Measurements from ENCODE around the gene USP15.

Gene USP15

GRCh38 chr12:62288328-62288727 is 28.1 kb downstream of the USP15 start:
- no peak for DNase-seq

GRCh38 chr12:62290846-62291245 is 30.6 kb downstream of the USP15 start:
- no peak for DNase-seq

GRCh38 chr12:62291864-62292760 is 31.9 kb downstream of the USP15 start:
- no peak for DNase-seq

GRCh38 chr12:62292761-62293344 is 32.6 kb downstream of the USP15 start:
- DNase-seq, result no peak

- DNase-seq, result no peak
Measured at GRCh38 chr12:62294378-62294777, 34.2 kb downstream of the USP15 start.

GRCh38 chr12:62296001-62296400 is 35.8 kb downstream of the USP15 start:
- DNase-seq, result no peak

GRCh38 chr12:62297321-62297720 is 37.1 kb downstream of the USP15 start:
- DNase-seq, result no peak

GRCh38 chr12:62299617-62300016 is 39.4 kb downstream of the USP15 start:
- no peak for DNase-seq

GRCh38 chr12:62301080-62301798 is 41.0 kb downstream of the USP15 start:
- DNase-seq, result no peak

- no peak for DNase-seq
Measured at GRCh38 chr12:62301799-62302133, 41.6 kb downstream of the USP15 start.

GRCh38 chr12:62304560-62304959 is 44.4 kb downstream of the USP15 start:
- DNase-seq, result no peak

GRCh38 chr12:62305778-62306177 is 45.6 kb downstream of the USP15 start:
- no peak for DNase-seq

GRCh38 chr12:62306569-62307530 is 46.6 kb downstream of the USP15 start:
- DNase-seq, result no peak

- DNase-seq, result no peak
Measured at GRCh38 chr12:62308201-62308600, 48.0 kb downstream of the USP15 start.

GRCh38 chr12:62313727-62314380 is 53.6 kb downstream of the USP15 start:
- DNase-seq, result no peak

GRCh38 chr12:62317017-62317416 is 56.8 kb downstream of the USP15 start:
- no peak for DNase-seq

GRCh38 chr12:62319058-62319457 is 58.9 kb downstream of the USP15 start:
- DNase-seq, result no peak

GRCh38 chr12:62320054-62320453 is 59.9 kb downstream of the USP15 start:
- DNase-seq, result no peak

GRCh38 chr12:62323386-62323785 is 63.2 kb downstream of the USP15 start:
- no peak for DNase-seq

GRCh38 chr12:62328296-62328921 is 68.2 kb downstream of the USP15 start:
- DNase-seq, result no peak

GRCh38 chr12:62331306-62331705 is 71.1 kb downstream of the USP15 start:
- no peak for DNase-seq

GRCh38 chr12:62332598-62332997 is 72.4 kb downstream of the USP15 start:
- no peak for DNase-seq

Measured in NCI-H446 (cell line).